ENCODE results near the gene GRB14.
"Not testable (repeated sequence)": the region's sequence is repeated elsewhere in the genome, so short reads cannot be mapped to it uniquely, and the experiment has no call there.

The GRB14 gene

DNA sequence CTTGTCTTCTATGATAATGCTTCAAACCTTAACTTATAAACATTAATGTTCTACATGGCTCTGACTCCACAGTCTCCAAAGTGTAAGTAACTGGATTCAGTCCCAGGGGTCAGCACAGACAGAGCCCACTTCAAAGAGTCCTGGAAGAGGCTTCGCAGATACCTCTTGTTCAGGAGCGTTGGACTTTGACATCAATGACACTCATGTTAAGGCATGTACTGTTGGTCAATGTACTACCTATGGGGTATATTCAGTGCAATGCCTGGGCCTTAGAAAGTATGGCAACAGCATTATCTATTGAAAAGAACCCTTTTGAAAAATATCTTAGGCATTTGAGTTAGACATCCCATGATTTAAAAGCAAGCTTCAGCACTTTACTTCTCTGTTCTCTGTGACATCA, 143.1 kb downstream of the GRB14 start:
- DNase-seq = no peak

DNA sequence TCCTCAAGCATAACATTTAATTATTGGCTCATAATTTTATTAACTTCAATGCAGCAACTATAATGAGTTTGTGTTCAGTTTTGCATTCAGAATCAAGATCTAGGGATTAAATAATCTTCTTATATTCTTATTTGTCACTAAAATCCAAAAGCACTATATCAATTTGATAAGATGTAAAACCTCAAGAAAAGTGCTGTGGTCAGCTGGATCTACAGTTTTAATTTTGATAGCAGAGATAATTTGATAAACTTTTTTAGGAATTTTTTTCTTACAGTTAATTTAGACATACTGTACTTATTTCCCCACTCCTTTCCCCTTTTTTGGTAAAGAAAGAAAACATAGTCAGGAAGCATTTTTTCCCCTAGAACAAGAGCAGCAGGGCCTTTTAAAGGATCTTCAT, 146.4 kb downstream of the GRB14 start:
- no peak for DNase-seq

DNA sequence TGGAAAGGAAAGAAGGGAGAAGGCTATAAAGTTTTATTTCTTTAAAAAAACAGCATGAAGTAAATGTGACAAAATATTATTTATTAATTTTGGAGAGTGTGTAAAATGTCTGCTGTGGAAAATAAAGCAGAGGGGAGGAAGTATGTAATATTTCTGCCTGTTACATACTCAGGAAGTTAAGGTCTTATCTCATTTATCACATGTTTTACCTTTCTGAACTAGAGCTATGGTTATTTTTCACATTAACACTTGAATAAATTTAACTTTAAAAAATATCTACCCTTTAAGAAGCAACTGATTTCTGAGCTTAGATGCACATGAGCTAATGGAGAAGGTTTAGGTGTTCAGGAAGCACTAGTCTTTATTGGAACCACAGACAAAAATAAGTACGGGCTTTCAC, 148.3 kb downstream of the GRB14 start:
- no peak for DNase-seq

DNA sequence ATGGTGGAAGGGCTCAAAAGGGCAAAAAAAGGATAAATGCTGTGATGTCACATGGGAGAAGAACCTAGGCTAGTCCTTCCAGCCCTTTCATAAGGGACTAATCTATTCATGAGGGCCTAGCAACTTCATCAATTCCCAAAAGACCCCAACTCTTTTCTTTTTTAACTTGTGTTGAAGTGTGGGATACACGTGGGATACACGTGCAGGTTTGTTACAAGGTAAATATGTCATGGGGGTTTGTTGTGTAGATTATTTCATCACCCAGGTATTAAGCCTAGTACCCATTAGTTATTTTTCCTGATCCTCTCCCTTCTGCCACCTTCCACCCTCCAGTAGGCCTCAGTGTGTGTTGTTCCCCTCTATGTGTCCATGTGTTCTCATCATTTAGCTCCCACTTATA, 156.2 kb downstream of the GRB14 start:
- not testable (repeated sequence) for DNase-seq

DNA sequence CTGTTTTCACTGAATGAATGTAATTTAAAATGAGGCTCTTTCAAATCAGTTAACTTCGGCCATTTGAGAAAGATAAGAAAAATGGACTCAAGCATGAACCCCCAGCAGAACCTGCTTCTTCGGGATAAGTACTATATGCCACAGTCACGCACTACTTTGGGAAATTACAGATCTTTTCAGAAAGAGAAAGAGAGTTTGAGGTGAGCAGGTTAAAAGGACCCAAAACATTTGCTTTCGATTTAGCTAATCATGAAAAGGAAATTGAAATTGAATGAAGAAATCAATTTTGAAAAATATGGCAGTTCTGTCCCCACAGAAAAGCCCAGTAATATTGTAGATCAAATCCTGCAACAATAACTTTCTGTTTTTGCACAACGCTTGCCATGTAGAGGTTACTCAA, 156.9 kb downstream of the GRB14 start:
- DNase-seq = no peak

DNA sequence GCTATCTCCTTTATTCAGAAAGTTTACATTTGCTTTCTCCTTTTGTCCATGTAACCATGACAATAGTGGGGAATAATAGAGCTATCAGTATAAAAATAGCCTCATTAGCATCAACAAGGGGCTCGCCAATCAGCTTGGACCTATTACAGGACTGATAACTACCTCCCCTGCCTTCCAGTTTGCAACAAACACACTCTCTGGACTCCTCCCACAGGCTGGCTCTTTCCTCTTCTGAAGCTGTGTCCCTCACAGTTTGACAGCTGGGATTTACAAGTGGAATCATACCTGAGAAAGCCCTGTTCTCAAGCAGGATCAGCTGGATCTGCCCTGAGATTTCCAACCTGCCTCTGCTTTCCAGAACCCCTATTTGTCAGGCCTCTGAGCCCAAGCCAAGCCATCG, 162.5 kb downstream of the GRB14 start:
- no peak for DNase-seq

DNA sequence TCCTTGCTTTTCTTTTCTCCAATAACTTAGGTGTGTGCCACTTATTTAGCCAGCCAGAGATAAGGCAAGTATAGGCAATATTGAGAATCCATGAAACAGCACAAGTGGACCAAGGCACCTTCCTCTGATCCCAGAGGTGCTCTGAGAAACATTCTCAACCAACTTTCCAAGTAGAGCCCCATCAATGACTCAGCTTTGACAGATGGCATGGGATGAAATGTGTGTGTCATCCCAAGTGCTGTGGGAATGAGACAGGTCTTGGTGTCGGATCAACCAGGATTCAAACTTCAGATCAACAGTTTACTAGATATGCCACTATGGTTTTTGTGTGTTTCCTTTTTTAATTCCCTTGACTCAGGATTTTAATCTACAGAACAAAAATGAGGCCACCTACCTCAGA, 164.0 kb downstream of the GRB14 start:
- no peak for DNase-seq

DNA sequence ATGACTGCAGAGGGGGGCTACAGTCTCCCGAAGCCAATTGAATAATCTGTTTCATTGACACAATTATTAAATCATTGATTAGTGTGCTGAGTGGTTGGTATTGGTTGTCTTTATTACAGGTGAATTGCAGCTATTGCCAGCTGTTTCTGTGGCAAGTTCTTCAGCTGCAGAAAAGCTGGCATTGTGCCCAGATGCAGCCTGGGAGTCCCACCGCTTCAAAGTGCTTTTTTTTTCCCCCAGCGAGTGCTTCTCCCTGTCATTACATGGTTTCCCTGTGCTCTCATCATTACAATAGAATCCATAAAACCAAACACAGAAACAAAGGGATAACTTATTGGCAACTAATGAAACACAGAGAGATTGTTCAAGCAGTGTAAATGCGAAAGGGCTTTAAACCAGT, 164.7 kb downstream of the GRB14 start:
- no peak for DNase-seq

DNA sequence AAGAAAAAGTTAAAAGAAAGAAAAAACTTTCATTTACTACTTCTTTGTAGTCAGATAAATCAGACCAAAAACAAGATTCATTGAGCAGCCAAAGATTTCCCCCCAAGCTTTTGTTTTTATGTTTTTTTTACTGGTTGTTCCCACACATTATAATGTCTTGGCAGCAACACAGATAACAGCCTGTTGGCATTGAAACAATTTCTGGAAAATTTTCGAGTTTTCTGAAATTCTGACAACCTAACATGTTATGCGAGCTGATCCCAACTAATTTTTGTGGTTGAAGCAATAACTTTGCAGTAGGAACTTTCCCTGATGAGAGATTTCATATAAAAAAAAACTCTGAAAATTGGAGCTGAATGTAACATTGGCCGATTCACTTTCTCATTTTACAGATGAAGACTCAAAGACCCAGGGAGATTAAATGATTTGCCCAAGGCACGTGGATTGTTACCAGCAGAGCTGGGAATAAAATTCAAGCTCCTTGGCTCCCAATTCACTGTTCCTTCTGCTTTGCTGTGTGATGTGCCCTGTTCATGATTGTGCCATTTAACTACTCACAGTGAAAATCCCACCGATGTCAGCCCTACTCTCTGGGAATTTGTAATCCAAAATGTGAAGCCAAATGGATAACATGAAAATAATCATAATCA, 167.5 kb downstream of the GRB14 start:
- DNase-seq = no peak

DNA sequence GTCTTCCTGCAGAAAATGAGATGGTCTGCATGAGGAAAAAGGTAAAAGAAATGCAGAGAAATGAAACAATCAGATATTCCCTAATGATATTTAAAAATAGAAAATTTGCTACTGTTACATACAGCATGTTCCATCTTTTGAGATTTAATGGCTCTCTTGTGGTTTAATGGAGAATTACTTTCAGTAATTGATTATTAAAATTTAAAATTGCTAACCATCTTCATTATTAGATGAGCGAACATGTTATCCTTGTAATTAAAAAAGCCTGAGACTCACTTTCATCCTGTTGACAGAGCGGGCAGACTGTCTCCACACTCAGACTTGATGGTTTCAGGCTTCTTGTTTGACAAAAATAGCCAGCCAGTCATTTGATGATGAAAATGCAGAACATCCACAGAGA, 171.0 kb downstream of the GRB14 start:
- no peak for DNase-seq

DNA sequence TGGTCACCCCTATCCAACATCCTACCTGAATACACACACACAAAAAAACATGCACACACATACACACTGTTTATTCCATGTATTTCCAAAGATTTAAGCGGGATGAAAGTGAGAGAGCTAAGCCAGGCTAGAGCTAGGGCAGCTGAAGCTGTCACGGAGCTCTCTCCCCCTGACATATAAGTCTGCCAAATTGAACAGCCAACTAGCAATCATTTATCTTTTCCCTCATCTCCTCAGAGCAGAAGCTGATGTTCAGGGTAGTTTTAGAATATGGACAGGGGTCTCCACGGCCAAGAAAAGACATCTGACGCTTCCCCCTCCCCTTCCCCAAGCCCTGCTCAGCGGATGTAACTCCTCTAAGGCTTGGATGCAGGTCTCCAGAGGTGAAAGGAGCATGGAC, 171.6 kb downstream of the GRB14 start:
- no peak for DNase-seq

DNA sequence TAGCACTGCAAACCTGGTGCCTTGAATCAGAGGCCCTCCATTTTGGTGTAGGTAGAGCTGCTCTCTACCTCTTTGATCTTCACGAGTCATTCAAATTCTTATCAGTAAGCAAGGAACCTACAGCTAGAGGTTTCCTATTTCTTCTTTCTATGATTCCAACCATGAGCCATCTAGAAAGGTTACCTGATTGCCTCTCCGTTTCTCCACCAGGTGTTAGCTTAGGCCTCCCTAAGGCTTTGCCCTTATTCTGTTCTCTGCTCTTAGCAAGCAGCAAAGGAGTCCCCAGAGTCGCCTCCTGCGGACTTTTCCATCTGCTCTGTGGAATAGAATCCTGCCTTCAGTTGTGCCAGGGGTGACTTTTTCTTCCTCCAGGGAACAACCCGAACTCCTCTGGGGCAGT, 173.6 kb downstream of the GRB14 start:
- DNase-seq = no peak
